Upper lobe of left lung (tissue), 6 donors: ENCODE measurements around the gene SYNRG. TPM values are rescaled to one million over a fixed set of nuclear protein-coding genes. Genes with fewer than 3 reads are reported as not detected.
A peak's percentile ranks its signal among the peaks of the same experiment; 100 is the strongest.
"Not testable (repeated sequence)": the region's sequence is repeated elsewhere in the genome, so short reads cannot be mapped to it uniquely, and the experiment has no call there.

Experiments
- ATAC-seq, 2 donors: fragments of 200-7000 bp; cut with Tn5 transposase; one replicate each; pipeline ENCODE4 v1.9.1; 2022; ENCODE audit warnings: mild to moderate bottlenecking in 2 of 2, moderate library complexity in 2 of 2; ENCODE audit not compliant: low FRiP score in 2 of 2
- DNase-seq, 2 donors: peaks; one replicate each; pipeline ENCODE4 v3.0.0-alpha.2; 2019 to 2020
- H3K27ac ChIP-seq, 4 donors: fragments of 200-600 bp; sonication (generic); one replicate each; pipeline ENCODE4 v1.5.1; 2016 to 2019
- H3K27me3 ChIP-seq, 4 donors: fragments of 200-600 bp; sonication (generic); one replicate each; pipeline ENCODE4 v1.5.1; 2017 to 2019
- H3K36me3 ChIP-seq, 4 donors: fragments of 200-600 bp; sonication (generic); one replicate each; pipeline ENCODE4 v1.5.1; 2016 to 2019
- H3K4me1 ChIP-seq, 4 donors: fragments of 200-600 bp; sonication (generic); one replicate each; pipeline ENCODE4 v1.5.1; 2018 to 2019
- H3K4me3 ChIP-seq, 4 donors: fragments of 200-600 bp; sonication (generic); one replicate each; pipeline ENCODE4 v1.5.1; 2017 to 2019; ENCODE audit warnings: mild to moderate bottlenecking in 2 of 4, moderate library complexity in 1 of 4
- H3K9me3 ChIP-seq, 4 donors: fragments of 200-600 bp; sonication (generic); one replicate each; pipeline ENCODE4 v1.5.1; 2018 to 2019
- CTCF ChIP-seq, 6 experiments: fragments of 450-650 bp in 4 of 6; fragments of 200-600 bp in 2 of 6; sonication (generic) in 2 of 6; IDR thresholded peaks; one replicate each; pipeline ENCODE4 v1.5.1; 2016 to 2019; ENCODE audit warnings: antibody characterized with exemption in 6 of 6
- EP300 ChIP-seq, 4 donors: sonication (generic); formaldehyde crosslinking; IDR thresholded peaks; one replicate each; pipeline ENCODE4 v1.5.1; 2017; ENCODE audit warnings: antibody characterized with exemption in 4 of 4, control low read depth in 2 of 4
- POLR2A ChIP-seq, 4 donors: fragments of 450-650 bp; IDR thresholded peaks; one replicate each; pipeline ENCODE4 v1.5.1; 2016 to 2017; ENCODE audit warnings: antibody characterized with exemption in 4 of 4, mild to moderate bottlenecking in 2 of 4
- POLR2AphosphoS5 ChIP-seq, 2 donors: sonication (generic); formaldehyde crosslinking; IDR thresholded peaks; one replicate each; pipeline ENCODE4 v1.5.1; 2017; ENCODE audit warnings: antibody characterized with exemption in 2 of 2
- WGBS, 2 donors: methylation state at CpG; one replicate each; pipeline ENCODE4 v1.1.5; 2017 to 2018; 5-methylcytosine and 5-hydroxymethylcytosine counted together
- total RNA-seq, 6 donors: library from RNA; depleted of rRNA in 4 of 6; stranded (reverse); fragments of >200 nt in 4 of 6; gene quantifications; one replicate each; pipeline versions ENCODE4 v1.1.0 to v1.2.1, GENCODE V29; 2016 to 2021
- donor health status: DM: no; HTN: no; CAD: no; lungs with moderate emphysema.
- donor health status: DM: no; HTN: yes; CAD: no; lungs with severe emphysema.

Gene SYNRG
- total RNA-seq, 6 donors from 2014 or later = 25.2 to 58.7 (median 43.8) TPM

GRCh38 chr17:37516127-37516571 lies 93.1 kb downstream of the SYNRG start:
- Histone ChIP-seq H3K4me3 (no peak overlapping the region), H3K9me3 (no peaks in the 10 kb centered on the region), H3K36me3 (peaks cover 9 to 86% (median 57%) of the 10 kb centered on the region in 4 donors), H3K27ac (no peak overlapping the region), H3K27me3 (no peaks in the 10 kb centered on the region), H3K4me1 (no peaks in the 10 kb centered on the region)
- DNase-seq = no peak
- WGBS, 2 donors = 79% methylated on average over 6 of the region's 6 CpGs
- no peak for ATAC-seq
- TF ChIP-seq POLR2AphosphoS5 (IDR thresholded peaks at IDR 0.05) (no peak), POLR2A (IDR thresholded peaks at IDR 0.05) (no peak), CTCF (IDR thresholded peaks at IDR 0.05) (no peak), EP300 (IDR thresholded peaks at IDR 0.05) (no peak)

- no peak for DNase-seq
Measured at GRCh38 chr17:37513711-37514110, 95.5 kb downstream of the SYNRG start.

GRCh38 chr17:37512442-37513068 lies 96.7 kb downstream of the SYNRG start:
- no peak for ATAC-seq
- Histone ChIP-seq H3K36me3 (peaks cover under 1 to 51% (median 28%) of the 10 kb centered on the region in 4 donors), H3K4me3 (no peak overlapping the region), H3K4me1 (no peaks in the 10 kb centered on the region), H3K9me3 (no peaks in the 10 kb centered on the region), H3K27ac (no peak overlapping the region), H3K27me3 (no peaks in the 10 kb centered on the region)
- 85 to 86% methylated on average over 13 to 24 of the region's 24 CpGs for WGBS, 2 donors
- no peak for DNase-seq
- TF ChIP-seq CTCF (IDR thresholded peaks at IDR 0.05) = no peak
- TF ChIP-seq POLR2A (IDR thresholded peaks at IDR 0.05) = no peak
- TF ChIP-seq POLR2AphosphoS5 (IDR thresholded peaks at IDR 0.05) = no peak
- TF ChIP-seq EP300 (IDR thresholded peaks at IDR 0.05) = no peak

More at GRCh38 chr17:37513711-37514110, 95.5 kb downstream of the SYNRG start:
- Histone ChIP-seq H3K27me3 (no peaks in the 10 kb centered on the region), H3K9me3 (no peaks in the 10 kb centered on the region), H3K27ac (no peak overlapping the region), H3K4me1 (no peaks in the 10 kb centered on the region), H3K4me3 (no peak overlapping the region), H3K36me3 (peaks cover 6 to 62% (median 39%) of the 10 kb centered on the region in 4 donors)
- TF ChIP-seq POLR2AphosphoS5 (IDR thresholded peaks at IDR 0.05) (no peak), EP300 (IDR thresholded peaks at IDR 0.05) (no peak), CTCF (IDR thresholded peaks at IDR 0.05) (no peak), POLR2A (IDR thresholded peaks at IDR 0.05) (no peak)
- 84 to 98% methylated on average over 10 of the region's 10 CpGs for WGBS, 2 donors
- ATAC-seq = no peak

GRCh38 chr17:37511642-37512041 lies 97.6 kb downstream of the SYNRG start:
- not testable (repeated sequence) for H3K4me1 ChIP-seq

GRCh38 chr17:37510056-37510455 lies 99.2 kb downstream of the SYNRG start:
- Histone ChIP-seq H3K27ac (no peak overlapping the region), H3K4me1 (no peaks in the 10 kb centered on the region), H3K9me3 (no peaks in the 10 kb centered on the region), H3K36me3 (peaks cover 0 to 28% (median 16%) of the 10 kb centered on the region in 4 donors), H3K27me3 (no peaks in the 10 kb centered on the region), H3K4me3 (no peak overlapping the region)
- TF ChIP-seq EP300 (IDR thresholded peaks at IDR 0.05) (no peak), POLR2AphosphoS5 (IDR thresholded peaks at IDR 0.05) (no peak), POLR2A (IDR thresholded peaks at IDR 0.05) (no peak), CTCF (IDR thresholded peaks at IDR 0.05) (no peak)
- DNase-seq (peak in 1 of 2 donors; percentile 73), ATAC-seq (no peak)
- WGBS, 2 donors = 94 to 95% methylated on average over 15 to 17 of the region's 17 CpGs

More at GRCh38 chr17:37511642-37512041, 97.6 kb downstream of the SYNRG start:
- H3K9me3 ChIP-seq, ATAC-seq, H3K27me3 ChIP-seq, H3K27ac ChIP-seq, DNase-seq, H3K4me3 ChIP-seq: not testable (repeated sequence)
- 91 to 100% methylated on average over 1 of the region's 1 CpG for WGBS, 2 donors
- peaks cover 0 to 42% (median 19%) of the 10 kb centered on the region in 4 donors for H3K36me3 ChIP-seq
